ENCODE measurements around the gene BICRA.
"Not testable (repeated sequence)": the region's sequence is repeated elsewhere in the genome, so short reads cannot be mapped to it uniquely, and the experiment has no call there.

BICRA gene

GRCh38 chr19:47718415-47719046 lies 109.6 kb downstream of the BICRA start:
- DNase-seq (ENCODE audit: low spot score in 2 of 2); H3K27me3 ChIP-seq (ENCODE audit: low read depth); H3K9me3 ChIP-seq; H3K4me1 ChIP-seq; in situ Hi-C loops (cut with MboI; ENCODE audit: low sequenced_read_pairs); H3K4me3 ChIP-seq; H3K36me3 ChIP-seq (replicated peaks): not testable (repeated sequence)

GRCh38 chr19:47719047-47719859 lies 110.3 kb downstream of the BICRA start:
- Histone ChIP-seq H3K9me3 (peaks cover 2% of the 10 kb centered on the region; the same call in 1 of the 2 replicates), H3K36me3 (replicated peaks) (no peaks in the 10 kb centered on the region), H3K4me1 (peaks cover 5% of the 10 kb centered on the region), H3K4me3 (no peak overlapping the region), H3K27me3 (ENCODE audit: low read depth) (no peaks in the 10 kb centered on the region)
- no peak for DNase-seq (ENCODE audit: low spot score in 2 of 2)
- in situ Hi-C loops (cut with MboI; ENCODE audit: low sequenced_read_pairs) = no loop called here

GRCh38 chr19:47720669-47721422 lies 111.9 kb downstream of the BICRA start:
- H3K4me3 ChIP-seq = no peak overlapping the region
- H3K36me3 ChIP-seq (replicated peaks) = no peaks in the 10 kb centered on the region
- no peak for DNase-seq (ENCODE audit: low spot score in 2 of 2)
- in situ Hi-C loops (cut with MboI; ENCODE audit: low sequenced_read_pairs) = no loop called here
- H3K9me3 ChIP-seq = no peaks in the 10 kb centered on the region
- peaks cover 5% of the 10 kb centered on the region for H3K4me1 ChIP-seq
- H3K27me3 ChIP-seq (ENCODE audit: low read depth) = no peaks in the 10 kb centered on the region

- no peaks in the 10 kb centered on the region for H3K27me3 ChIP-seq (ENCODE audit: low read depth)
- in situ Hi-C loops (cut with MboI; ENCODE audit: low sequenced_read_pairs) = no loop called here
- H3K4me3 ChIP-seq = no peak overlapping the region
- H3K9me3 ChIP-seq = no peaks in the 10 kb centered on the region
- DNase-seq (ENCODE audit: low spot score in 2 of 2) = no peak
- peaks cover 5% of the 10 kb centered on the region for H3K4me1 ChIP-seq
- no peaks in the 10 kb centered on the region for H3K36me3 ChIP-seq (replicated peaks)
These were observed 114.6 kb downstream of the BICRA start for GRCh38 chr19:47723581-47723940.

GRCh38 chr19:47725759-47726401 lies 116.9 kb downstream of the BICRA start:
- DNase-seq (ENCODE audit: low spot score in 2 of 2) = no peak
- Histone ChIP-seq H3K4me3 (no peak overlapping the region), H3K4me1 (peaks cover 5% of the 10 kb centered on the region), H3K27me3 (ENCODE audit: low read depth) (no peaks in the 10 kb centered on the region), H3K36me3 (replicated peaks) (no peaks in the 10 kb centered on the region), H3K9me3 (no peaks in the 10 kb centered on the region)
- in situ Hi-C loops (cut with MboI; ENCODE audit: low sequenced_read_pairs) = no loop called here

- H3K36me3 ChIP-seq (replicated peaks) = no peaks in the 10 kb centered on the region
- H3K4me1 ChIP-seq = peaks cover 5% of the 10 kb centered on the region
- H3K27me3 ChIP-seq (ENCODE audit: low read depth) = no peaks in the 10 kb centered on the region
- in situ Hi-C loops (cut with MboI; ENCODE audit: low sequenced_read_pairs) = no loop called here
- DNase-seq (ENCODE audit: low spot score in 2 of 2) = no peak
- H3K4me3 ChIP-seq = no peak overlapping the region
- H3K9me3 ChIP-seq = no peaks in the 10 kb centered on the region
These were observed 117.5 kb downstream of the BICRA start for GRCh38 chr19:47726467-47726866.

GRCh38 chr19:47728295-47728694 lies 119.4 kb downstream of the BICRA start:
- H3K9me3 ChIP-seq; H3K36me3 ChIP-seq (replicated peaks); H3K4me3 ChIP-seq; DNase-seq (ENCODE audit: low spot score in 2 of 2); in situ Hi-C loops (cut with MboI; ENCODE audit: low sequenced_read_pairs); H3K27me3 ChIP-seq (ENCODE audit: low read depth); H3K4me1 ChIP-seq: not testable (repeated sequence)

GRCh38 chr19:47729468-47729798 lies 120.5 kb downstream of the BICRA start:
- DNase-seq (ENCODE audit: low spot score in 2 of 2) = no peak
- Histone ChIP-seq H3K9me3 (no peaks in the 10 kb centered on the region), H3K4me3 (peak overlapping the region; percentile 28), H3K27me3 (ENCODE audit: low read depth) (no peaks in the 10 kb centered on the region), H3K4me1 (no peaks in the 10 kb centered on the region; the same call in 1 of the 2 replicates), H3K36me3 (replicated peaks) (no peaks in the 10 kb centered on the region)
- in situ Hi-C loops (cut with MboI; ENCODE audit: low sequenced_read_pairs) = no loop called here

- DNase-seq (ENCODE audit: low spot score in 2 of 2) = peak; percentile 25 to 90
- H3K27me3 ChIP-seq (ENCODE audit: low read depth) = no peaks in the 10 kb centered on the region
- H3K9me3 ChIP-seq = no peaks in the 10 kb centered on the region
- peak overlapping the region; percentile 28 for H3K4me3 ChIP-seq
- H3K4me1 ChIP-seq = no peaks in the 10 kb centered on the region; the same call in 1 of the 2 replicates
- in situ Hi-C loops (cut with MboI; ENCODE audit: low sequenced_read_pairs) = no loop called here
- no peaks in the 10 kb centered on the region for H3K36me3 ChIP-seq (replicated peaks)
These were observed 121.0 kb downstream of the BICRA start for GRCh38 chr19:47729799-47730520.

GRCh38 chr19:47730521-47730889 lies 121.6 kb downstream of the BICRA start:
- DNase-seq (ENCODE audit: low spot score in 2 of 2) = no peak
- in situ Hi-C loops (cut with MboI; ENCODE audit: low sequenced_read_pairs) = no loop called here
- Histone ChIP-seq H3K27me3 (ENCODE audit: low read depth) (no peaks in the 10 kb centered on the region), H3K36me3 (replicated peaks) (no peaks in the 10 kb centered on the region), H3K4me3 (no peak overlapping the region), H3K9me3 (no peaks in the 10 kb centered on the region), H3K4me1 (no peaks in the 10 kb centered on the region; the same call in 1 of the 2 replicates)

- Histone ChIP-seq H3K36me3 (replicated peaks) (no peaks in the 10 kb centered on the region), H3K4me3 (no peak overlapping the region), H3K27me3 (ENCODE audit: low read depth) (no peaks in the 10 kb centered on the region), H3K9me3 (no peaks in the 10 kb centered on the region), H3K4me1 (no peaks in the 10 kb centered on the region; the same call in 1 of the 2 replicates)
- no peak for DNase-seq (ENCODE audit: low spot score in 2 of 2)
- in situ Hi-C loops (cut with MboI; ENCODE audit: low sequenced_read_pairs) = no loop called here
These were observed 122.0 kb downstream of the BICRA start for GRCh38 chr19:47730910-47731309.

- in situ Hi-C loops (cut with MboI; ENCODE audit: low sequenced_read_pairs) = no loop called here
- H3K4me3 ChIP-seq = no peak overlapping the region
- no peak for DNase-seq (ENCODE audit: low spot score in 2 of 2)
- H3K27me3 ChIP-seq (ENCODE audit: low read depth) = no peaks in the 10 kb centered on the region
- H3K36me3 ChIP-seq (replicated peaks) = no peaks in the 10 kb centered on the region
- H3K4me1 ChIP-seq = no peaks in the 10 kb centered on the region
- peaks cover 2% of the 10 kb centered on the region; the same call in 1 of the 2 replicates for H3K9me3 ChIP-seq
These were observed 126.2 kb downstream of the BICRA start for GRCh38 chr19:47735131-47735530.

GRCh38 chr19:47740866-47741519 lies 132.1 kb downstream of the BICRA start:
- Histone ChIP-seq H3K36me3 (replicated peaks) (no peaks in the 10 kb centered on the region; the same call in 1 of the 2 replicates), H3K27me3 (ENCODE audit: low read depth) (no peaks in the 10 kb centered on the region), H3K4me1 (peaks cover 12% of the 10 kb centered on the region), H3K9me3 (peaks cover 2% of the 10 kb centered on the region; the same call in 1 of the 2 replicates), H3K4me3 (no peak overlapping the region)
- no peak for DNase-seq (ENCODE audit: low spot score in 2 of 2)
- in situ Hi-C loops (cut with MboI; ENCODE audit: low sequenced_read_pairs) = no loop called here

All from HAP-1 (cell line).